ENCODE measurements around the gene PDIK1L.

- TF ChIP-seq, protein P1, sequence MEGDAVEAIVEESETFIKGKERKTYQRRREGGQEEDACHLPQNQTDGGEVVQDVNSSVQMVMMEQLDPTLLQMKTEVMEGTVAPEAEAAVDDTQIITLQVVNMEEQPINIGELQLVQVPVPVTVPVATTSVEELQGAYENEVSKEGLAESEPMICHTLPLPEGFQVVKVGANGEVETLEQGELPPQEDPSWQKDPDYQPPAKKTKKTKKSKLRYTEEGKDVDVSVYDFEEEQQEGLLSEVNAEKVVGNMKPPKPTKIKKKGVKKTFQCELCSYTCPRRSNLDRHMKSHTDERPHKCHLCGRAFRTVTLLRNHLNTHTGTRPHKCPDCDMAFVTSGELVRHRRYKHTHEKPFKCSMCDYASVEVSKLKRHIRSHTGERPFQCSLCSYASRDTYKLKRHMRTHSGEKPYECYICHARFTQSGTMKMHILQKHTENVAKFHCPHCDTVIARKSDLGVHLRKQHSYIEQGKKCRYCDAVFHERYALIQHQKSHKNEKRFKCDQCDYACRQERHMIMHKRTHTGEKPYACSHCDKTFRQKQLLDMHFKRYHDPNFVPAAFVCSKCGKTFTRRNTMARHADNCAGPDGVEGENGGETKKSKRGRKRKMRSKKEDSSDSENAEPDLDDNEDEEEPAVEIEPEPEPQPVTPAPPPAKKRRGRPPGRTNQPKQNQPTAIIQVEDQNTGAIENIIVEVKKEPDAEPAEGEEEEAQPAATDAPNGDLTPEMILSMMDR (IDR thresholded peaks at IDR 0.05 in 4 of 5, conservative IDR thresholded peaks at IDR 0.05 in 1 of 5): peak; percentile 20 to 53 (median 36)
- peak; percentile 68 to 74 for TF ChIP-seq POLR2A (IDR thresholded peaks at IDR 0.05)
Observed at GRCh38 chr1:26161415-26162219, 50.0 kb downstream of the PDIK1L start.
